DMS53 (cell line): ENCODE results near the gene SLC35A2.

Source experiments
- DNase-seq: peaks from one replicate; lab custom pipeline; 2025; lab: John Stamatoyannopoulos, UW

The SLC35A2 gene

DNA sequence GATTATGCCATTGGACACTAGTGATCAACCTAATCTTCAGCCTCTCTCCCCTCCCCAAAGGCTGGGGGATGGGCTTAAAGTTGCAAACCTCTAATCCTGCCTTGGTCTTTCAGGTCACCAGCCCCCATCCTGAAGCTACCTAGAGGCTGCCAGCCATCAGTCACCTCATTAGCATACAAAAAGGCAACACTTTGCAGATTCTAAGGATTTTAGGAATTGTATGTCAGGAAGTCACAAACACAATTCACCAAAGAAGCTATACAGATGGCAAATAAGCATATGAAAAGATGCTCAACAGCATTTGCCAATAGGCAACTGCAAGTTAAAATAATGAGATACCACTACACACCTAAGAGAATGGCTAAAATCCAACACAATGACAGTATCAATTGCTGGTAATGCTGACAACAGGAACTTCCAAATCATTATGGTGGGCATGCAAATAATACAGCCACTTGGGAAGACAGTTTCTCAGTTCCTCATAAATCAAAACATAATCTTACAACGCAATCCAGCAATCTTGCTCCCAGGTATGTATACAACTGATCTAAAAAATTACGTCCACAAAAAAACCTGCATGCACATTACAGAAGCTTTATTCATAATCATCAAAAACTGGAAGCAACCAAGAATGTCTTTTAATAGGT is 16.4 kb upstream of the SLC35A2 start:
- DNase-seq, result no peak

DNA sequence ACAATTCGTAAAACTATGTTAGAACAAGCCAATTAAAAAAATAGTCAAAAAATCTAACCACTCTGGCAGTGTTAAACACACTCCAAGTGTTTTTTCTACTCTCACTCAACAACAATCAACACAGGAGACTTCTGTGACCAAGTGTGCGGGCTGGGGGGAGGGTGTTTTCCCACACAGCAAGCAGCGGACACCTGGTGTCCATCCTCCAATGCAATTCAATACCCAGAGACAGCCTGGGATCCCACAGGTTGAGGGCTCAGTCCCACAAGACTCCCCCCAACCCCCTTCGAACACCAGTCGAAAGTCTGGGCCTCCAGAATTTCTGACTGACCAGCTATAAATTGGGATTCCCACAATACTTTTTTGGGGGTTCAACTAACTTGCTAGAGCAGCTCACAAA is 15.7 kb upstream of the SLC35A2 start:
- no peak for DNase-seq

- DNase-seq, result no peak
Measured at GRCh38 chrX:48924270-48924669, 12.8 kb upstream of the SLC35A2 start.

- no peak for DNase-seq
Measured at GRCh38 chrX:48923771-48924170, 12.3 kb upstream of the SLC35A2 start.

GRCh38 chrX:48920718-48921104 is 9.3 kb upstream of the SLC35A2 start:
- DNase-seq, result no peak

DNA sequence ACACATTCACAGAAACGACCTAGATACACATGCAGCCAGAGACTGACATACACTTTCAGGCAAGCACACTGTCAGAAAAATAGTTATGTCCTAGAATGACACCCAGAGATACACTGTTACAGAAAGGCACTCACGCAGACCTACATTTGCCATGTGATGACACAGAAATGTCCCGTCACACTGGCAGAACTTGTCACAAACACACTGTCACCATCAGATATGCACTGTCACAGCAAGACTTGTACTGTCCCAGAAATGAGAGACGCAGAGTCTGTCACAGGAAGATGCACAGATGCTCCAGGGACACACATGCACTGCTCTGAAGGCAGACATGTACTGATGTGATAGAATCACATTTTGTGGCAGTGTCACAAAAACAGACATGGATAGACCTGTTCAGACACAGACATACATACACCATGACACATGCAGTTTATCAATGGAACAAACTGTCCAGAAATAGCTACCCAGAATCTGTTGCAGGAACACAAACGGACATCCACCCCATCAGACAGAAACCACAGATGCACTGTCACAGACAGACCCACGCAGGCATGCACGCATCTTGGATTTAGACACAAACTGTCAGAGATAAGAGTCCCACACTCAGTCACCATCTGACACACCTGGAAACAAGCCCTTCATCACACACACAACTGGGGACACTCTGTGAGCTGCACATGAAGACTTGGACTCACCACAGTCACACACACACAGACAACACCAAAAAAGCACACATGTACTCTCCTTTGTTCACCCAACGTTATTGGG is 8.7 kb upstream of the SLC35A2 start:
- no peak for DNase-seq

GRCh38 chrX:48919360-48919841 is 8.0 kb upstream of the SLC35A2 start:
- no peak for DNase-seq

- DNase-seq, result peak; percentile 98
Measured at GRCh38 chrX:48918643-48919340, 7.3 kb upstream of the SLC35A2 start, which contains the start of gene PIM2. Gene PIM2, minus strand, starts transcription at chrX:48919024. Its CDS starts 190 bp downstream, at chrX:48918834.

GRCh38 chrX:48918301-48918642 is 6.8 kb upstream of the SLC35A2 start:
- DNase-seq, result peak; percentile 63

GRCh38 chrX:48917139-48918001 is 5.9 kb upstream of the SLC35A2 start:
- DNase-seq, result peak; percentile 95

DNA sequence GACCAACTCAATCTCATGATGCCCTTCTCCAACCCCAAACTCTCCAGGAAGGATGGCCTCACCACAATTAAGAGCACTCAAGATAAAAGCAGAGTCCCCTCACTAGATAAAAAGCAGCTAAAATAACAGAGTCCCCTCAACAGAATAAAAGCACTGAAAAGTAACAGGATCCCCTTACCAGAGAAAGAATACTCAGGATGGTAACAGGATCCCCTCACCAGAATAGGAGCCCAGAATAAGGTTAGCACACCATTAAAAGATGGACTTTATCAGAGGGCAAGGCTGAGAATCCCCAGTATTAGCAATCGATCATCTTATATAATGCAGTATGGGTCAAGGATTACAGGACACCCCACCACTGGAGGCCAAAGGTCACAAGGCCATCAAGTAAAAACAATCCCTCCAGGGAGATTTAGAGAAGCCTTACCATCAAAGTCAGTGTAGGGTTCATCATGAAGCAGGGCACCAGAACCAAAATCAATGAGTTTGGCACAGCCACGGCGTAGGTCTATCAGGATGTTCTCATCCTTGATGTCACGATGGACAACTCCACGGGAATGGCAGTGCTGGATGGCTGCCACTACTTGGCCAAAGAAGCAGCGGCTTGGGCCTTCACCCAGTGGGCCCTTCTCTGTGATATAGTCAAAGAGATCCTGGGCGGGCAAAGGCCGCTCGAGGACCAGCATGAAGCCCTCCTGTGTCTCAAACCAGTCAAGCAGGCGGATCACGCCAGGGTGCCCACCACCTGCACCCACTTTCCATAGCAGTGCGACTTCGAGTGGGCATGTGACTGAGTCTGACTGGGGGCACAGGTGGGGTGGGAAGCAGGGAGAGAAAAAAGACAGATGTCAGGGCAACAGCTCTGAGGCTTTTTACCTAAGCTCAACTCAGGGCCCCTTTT is 3.4 kb upstream of the SLC35A2 start:
- DNase-seq, result no peak

DNA sequence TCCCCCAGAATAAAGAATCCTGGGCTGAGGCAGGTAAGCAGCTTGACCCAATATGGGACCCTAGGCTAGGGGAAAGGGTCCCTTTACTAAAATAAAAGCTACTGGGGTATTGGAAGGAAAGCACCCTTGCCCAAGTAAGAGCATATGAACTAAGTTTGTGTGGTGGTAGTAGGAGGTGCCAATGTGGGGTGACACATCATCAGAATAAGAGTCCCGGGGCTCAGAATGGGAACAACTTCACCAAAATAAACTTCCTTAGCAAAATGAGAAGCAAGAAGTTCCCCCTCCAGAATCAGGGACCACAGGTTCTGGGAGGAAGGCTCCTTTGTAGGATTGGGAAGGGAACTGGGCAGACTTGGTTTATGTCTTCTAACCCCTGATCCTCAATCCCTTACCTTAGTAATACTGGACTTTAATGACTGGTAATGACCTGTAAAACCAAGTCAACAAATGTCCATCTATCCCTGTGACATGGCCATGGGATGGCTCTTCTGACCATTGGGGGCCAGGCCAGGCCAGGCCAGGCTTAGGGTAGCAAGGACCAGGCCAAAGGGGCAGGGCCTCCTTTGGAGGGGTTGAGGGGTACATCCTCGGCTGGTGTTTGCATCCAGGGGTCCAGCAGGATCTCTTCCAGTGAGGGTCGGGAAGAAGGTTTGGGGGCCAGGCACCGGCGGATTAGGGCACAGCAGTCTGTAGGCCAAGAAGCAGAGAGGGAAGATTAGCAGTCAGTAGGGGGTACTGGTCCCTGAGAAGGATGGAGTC is 2.3 kb upstream of the SLC35A2 start:
- DNase-seq, result no peak

GRCh38 chrX:48910926-48911411 is 477 bp downstream of the SLC35A2 start:
- peak; percentile 75 for DNase-seq

DNA sequence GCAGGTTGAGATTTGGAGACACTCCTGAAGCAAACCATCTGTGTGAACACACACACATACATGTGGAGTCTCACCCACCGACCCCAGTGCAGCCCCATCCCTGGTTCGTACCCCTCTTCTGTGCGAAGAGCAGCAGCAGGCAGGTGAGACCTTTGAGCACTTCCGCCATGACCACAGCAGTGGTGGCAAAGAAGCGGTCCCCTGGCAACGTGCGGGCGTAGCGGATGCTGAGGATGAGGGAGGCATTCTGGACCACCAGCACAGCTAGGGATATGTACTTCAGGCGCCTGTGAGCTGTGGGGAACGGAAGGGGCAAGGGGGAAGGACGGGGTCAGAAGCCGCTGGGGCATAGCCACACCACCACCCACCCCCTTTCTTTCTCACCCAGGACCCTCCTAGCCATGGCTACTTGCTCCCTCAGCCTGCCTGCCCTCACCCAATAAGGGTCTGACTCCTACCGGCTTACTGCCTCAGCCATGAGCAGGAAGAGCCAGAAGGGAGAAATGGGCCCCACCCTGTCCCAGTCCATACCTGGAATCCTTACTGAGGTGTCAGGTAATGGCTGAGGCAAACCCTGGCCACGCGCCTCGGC is 1.6 kb downstream of the SLC35A2 start:
- no peak for DNase-seq

GRCh38 chrX:48908600-48908999 is 2.8 kb downstream of the SLC35A2 start:
- no peak for DNase-seq

- no peak for DNase-seq
Measured at GRCh38 chrX:48905090-48905790, 6.2 kb downstream of the SLC35A2 start.

DNA sequence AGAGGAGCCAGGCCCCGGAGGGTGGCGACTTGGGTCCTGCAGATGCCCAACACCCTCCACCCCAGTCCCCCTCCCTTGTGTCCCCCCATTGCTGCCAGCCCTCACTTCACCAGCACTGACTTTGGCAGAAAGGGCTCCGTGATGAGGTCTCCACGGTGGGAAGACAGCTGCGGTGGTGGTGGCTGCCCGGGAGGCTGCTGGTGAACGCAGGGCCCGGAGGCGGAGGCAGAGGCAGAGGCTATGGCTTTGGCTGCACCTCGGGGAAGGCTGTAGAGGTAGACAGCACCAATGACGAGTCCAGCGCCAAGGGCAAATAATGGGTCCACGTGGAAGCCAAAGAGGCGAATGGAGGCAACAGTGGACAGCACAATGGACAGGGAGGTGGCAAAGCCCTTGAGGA is 6.8 kb downstream of the SLC35A2 start:
- DNase-seq, result no peak

GRCh38 chrX:48904180-48904579 is 7.3 kb downstream of the SLC35A2 start:
- no peak for DNase-seq

DNA sequence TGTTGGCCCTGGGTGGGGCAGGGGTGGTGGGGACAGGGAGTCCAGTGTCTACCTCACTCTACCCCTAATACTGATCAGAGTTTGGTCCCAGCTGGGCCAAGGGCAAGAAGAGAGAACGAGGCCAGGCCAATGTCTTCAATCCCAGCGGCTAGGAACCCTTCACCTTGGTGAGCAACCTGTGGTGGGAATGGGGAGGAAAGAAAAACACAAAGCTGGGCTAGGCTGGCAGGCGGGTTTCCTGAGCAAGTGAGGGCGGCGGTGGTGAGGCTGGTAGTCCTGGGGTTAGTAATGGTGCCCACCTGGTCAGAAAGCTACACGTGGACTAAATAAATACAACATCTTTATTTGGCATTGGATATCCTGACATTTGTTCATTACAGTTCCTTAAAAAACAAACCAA is 8.2 kb downstream of the SLC35A2 start:
- no peak for DNase-seq
